HS-27A (cell line): Measurements from ENCODE around the gene TADA2B.

Source experiments
- DNase-seq: peaks from one replicate; pipeline ENCODE4 v3.0.0-alpha.2; 2012; ENCODE audit warnings: low read depth, missing footprints

TADA2B gene

DNA sequence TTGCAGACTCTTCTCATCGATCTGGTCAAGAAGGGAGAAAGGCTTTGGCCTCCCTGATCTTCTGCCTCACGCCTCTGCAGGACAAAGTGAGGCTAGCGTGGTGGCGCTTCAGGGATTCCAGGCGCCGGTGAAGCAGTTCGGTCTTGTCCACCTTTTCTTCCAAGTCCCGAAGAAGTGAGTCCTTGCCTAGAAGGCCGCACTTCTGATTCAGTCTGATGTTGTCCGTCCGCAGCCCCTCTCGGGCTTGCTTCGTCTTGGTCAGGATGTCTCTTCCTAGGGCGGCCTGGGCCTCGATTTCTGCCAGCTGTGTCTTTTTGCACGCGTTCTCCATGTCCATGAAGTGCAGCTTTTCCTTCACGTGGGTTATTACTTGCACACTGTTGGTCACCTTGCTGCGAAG is 1.9 kb upstream of the TADA2B start:
- DNase-seq: no peak

DNA sequence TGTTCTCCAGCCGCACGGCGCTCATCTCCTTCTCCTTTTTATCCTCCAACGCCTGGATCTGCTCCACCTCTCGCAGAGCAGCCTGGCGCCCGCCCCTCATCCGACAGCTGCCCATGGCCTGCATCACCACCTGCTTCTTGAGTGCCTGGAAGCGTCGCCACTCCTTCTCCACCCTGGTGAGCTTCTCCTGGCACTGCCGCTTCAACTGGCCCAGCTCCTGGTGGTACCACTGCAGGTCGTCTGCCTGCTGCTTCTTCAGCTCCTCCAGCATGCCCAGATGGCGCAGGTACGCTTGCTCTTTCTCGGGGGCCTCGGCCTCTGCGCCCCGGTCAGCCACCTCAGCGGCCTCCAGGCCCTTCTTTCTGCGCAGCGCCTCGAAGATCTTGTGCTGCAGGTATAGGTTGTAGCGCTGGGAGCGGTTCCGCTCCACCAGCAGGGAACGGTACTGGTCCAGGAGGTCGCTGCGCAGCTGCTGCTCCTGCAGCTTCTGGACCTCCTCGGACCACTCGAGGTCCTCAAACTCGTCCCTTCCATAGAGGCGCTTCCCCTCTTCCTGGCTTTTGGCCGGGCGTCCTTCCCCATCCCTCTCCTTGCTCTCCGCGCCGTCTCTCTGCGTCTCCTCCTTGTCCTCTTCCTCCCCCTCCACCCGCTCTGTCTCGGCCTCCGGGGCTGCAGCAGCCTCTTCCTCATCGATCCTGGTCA is 1.2 kb upstream of the TADA2B start:
- DNase-seq: no peak

DNA sequence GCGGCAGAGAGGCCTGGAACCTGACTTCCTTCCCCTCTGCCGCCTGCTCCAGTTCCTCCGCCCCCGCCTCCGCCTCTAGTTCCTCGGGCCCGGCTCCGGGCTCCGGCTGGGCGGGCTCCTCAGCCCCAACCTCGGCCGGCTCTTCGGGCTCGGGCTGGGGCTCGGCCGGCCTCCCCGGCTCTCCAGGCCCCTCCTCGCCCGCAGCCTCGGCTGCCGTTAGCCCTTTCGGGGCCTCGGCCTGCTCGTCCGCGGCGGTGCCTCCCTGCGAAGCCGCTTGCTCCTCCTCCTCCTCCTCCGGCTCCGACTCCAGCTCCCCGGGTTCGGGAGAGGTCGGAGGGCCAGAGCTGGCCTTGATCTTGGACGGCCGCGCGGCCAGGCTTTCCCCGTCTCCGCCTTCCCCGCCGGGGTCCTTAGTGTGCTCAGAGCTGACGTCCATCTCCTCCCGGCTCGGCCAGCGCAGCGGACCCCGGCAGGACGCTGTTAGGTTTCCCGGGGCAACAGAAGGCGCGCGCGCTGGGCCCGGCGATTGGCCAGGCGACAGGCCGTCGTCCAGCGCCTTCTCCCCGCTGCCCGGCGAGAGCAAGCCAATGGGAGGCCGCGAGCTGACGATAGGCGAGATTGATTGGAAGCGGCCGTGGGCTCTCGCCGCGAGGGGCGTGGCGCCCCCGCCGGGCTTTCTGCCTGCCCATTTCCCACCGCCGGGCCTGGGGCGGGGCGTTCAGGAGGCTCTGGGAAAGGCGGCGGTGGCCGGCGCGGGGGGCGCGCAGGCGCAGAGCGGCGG is 479 bp upstream of the TADA2B start:
- peak; percentile 74 for DNase-seq

DNA sequence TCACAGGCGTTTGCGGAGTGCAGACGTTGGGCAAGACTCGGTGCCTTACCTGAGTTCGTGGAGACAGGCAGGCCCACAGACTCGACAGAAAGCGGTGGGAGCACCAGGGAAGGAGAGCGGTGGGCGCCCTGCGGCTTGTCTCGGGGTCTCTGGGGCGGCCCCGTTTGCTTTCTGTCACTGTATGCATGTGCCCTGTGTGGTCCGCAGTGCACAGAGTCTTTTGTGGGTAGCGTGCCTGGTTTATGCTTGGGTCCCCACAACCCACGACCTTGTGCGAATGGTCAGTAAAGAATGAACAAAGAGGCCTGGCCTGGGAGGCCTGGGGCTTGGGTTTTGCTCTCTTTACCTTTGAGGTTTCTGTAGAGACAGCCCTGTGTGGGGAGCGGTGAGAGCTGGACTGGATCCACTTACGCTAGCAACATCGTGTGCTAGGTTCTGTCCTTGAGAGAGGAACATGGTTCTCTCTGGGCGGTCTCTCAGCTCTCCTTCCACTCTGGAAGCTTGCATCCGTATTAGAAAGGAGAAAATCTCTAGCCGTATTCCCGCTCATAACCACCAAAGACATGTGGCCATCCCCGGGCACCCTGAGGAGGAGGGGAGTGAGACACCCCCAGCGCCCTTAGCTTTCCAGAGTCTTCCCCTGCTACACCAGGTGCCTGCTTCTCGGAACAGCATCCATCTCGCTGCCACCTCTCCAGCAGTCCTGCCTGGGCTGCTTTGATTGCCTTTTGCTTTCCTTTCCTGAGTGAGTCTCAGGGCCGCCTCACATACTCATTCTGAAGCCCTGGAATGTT is 1.2 kb downstream of the TADA2B start:
- no peak for DNase-seq

DNA sequence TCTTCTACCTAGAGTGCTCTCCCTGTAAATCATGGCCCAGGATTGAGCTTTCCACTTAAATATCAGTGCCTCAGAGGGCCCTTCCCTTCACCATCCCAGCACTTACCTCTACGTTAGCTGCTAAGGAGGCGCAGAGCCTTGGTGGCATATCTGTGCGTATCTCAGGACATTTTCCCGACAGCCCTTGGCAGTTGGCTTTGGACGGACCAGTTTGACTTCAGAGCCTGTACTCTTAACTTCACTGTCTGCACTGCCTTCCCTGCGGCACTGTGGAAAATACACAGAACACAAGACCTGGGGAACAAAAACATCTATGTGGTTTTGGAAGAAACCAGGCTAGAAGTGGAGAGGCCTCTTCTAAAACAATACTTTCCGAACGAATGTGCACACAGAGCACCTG is 2.4 kb downstream of the TADA2B start:
- DNase-seq: no peak

DNA sequence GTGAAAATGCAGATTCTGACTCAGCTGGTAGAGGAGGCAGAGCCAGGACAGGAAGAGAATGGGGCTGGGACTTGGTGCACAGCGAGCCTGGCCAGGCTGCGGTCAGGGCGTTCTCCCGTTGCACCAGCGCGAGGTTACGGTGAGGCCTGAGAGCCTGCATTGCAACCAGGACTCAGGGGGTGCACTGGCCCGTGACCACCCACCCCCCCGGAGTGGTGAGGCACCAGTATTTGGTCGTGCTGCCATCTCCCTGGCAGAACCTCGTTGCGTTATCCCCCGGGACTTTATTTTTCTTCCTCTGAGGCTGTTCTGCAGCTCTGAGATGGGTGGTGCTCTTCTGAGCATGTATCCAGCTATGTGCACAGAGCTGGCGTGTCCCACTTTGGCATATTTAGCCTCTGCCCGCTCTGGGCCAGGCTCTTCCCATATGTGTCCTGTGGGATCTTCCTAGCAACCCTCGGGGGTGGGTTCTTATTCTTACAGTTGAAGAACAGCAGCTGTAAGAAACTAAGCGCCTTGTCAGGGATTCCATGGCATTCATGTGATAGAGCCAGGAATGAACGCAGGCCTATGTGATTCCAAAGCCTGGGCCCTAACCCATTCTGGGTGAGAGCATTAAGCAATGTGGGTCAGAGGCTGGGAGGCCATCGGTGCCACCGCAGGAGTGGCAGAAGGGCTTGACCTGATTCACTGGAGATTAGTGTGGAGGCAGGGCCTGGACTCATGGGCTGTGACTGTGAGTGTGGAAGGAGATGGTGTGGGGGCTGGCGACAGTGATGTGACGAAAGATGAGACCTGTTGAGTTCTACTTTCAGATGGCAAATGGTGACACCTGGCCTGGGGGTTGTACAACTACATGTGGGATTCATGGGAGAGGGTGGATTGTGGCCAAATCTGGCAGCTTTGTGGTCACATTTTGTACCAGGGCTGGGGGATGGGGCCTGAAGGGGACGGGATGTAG is 3.1 kb downstream of the TADA2B start:
- DNase-seq: no peak

DNA sequence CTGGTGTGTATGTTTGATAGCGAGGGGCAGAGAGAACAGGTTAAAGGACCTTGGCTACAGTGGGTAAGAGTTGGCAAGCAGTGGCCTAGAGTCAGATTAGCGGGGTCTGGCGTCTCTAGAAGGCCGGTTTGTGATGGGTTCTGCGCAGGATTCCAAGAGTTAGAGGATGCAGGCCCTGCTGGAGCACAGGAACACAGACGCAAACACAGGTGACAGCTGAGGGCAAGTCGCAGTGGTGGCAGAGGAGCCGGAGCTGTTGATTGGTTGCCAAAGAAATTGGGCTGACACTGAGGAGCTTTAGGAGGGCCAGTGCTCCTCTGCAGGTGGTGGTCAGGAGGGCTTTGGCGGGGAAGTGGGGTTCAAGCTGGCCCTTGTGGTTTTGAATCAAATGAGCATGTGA is 3.8 kb downstream of the TADA2B start:
- no peak for DNase-seq

DNA sequence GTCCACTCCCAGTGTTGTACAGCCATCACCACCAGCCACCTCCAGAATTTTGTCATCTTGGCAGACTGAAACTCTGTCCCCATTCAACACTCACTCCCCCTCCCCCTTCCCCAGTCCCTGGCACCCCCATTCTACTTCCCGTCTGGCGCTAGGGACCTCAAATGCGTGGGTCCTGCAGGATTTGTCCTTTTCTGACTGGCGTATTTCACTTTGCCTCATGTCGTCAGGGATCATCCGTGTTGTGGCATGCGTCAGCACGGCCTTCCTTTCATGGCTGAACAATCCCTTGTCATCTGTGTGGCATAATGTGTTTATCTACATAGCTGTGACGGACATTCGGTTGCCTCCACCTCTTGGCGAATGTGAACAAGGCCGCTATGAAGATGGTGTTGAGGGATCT is 5.5 kb downstream of the TADA2B start:
- no peak for DNase-seq

DNA sequence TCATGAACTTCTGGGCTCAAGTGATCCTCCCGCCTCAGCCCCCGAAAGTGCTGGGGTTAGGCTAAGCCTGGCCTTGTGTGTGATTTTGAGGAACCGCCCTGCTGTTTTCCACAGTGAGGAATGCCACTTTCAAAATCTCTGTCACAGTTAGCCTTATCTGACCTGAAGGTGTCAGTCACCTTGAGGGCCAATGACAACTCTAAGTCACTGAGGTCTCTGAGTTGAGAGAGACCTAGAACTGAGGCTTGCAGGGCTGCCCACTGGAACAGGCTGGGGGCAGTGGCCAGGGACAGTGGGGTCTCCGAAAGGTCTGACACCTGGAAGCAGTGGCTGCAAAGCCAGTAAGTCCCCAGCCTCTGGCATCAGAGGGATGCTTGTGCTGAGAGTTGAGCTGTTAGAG is 6.1 kb downstream of the TADA2B start:
- DNase-seq: no peak

DNA sequence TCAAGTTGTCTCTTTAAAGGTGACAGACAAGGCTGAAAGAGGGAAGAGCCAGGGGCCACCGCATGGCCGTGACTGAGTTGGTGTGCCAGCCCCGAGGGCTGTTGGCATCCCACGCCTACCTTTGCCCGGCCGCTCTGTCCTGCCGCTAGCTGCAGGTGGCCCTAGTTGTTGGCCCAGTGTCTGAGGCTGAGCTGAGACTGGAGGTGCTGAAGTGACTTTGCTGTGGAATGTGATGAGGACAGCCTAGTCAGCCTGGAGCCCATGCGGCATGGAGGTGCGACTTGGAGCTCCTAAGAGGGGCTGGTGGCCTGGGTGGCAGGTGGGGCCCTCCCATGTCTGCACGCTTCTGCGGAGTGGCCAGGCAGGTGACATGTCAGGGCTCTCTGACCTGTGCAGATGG is 6.6 kb downstream of the TADA2B start:
- DNase-seq: no peak

DNA sequence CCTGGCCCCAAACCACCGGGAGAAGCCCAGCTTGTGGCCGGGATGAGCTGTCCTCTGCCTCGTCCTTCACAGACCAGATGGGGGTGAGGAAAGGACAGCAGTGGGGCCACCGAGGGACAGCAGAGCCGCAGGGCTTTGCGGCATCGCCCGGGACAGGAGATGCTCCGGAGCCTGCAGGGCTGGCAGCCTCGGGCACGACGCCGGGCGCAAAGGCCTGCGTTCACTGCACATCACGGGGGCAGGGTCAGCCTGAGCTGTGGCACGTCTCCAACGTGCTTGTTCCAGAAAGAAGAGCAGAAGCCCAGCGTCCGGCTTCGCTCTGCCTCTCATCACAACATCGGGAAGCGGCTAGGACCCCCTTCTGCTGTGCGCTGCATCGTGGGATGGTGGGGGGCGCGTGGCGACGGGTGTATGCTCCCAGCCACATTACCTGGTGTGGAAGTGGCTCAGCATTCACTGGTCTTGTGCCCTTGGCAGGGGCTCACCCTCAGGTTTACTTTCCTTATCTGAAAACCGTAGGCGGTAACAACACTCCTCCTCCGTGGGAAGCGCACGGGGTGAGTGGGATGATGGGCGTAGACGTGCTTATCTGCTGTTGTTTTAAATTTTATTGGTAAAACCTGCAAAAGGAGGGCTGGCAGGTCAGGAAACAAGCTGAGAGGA is 7.4 kb downstream of the TADA2B start:
- DNase-seq: no peak

DNA sequence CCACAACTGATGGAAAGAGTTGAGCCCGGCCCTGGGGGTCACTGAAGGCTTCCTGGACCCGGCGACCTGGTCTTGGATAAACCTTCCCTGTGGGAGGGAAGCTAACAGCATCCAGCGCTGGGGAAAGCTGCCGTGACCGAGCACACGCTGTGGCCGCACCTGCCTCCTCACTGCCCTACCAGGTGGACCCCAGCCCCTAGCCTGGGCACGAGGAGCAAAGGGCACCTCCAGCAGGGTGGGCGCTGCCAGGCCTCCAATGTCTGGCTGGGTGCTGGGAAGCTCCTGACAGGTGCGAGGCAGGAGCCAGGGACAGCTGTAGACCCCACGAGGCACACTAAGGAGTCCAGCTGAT is 7.9 kb downstream of the TADA2B start:
- DNase-seq: no peak

DNA sequence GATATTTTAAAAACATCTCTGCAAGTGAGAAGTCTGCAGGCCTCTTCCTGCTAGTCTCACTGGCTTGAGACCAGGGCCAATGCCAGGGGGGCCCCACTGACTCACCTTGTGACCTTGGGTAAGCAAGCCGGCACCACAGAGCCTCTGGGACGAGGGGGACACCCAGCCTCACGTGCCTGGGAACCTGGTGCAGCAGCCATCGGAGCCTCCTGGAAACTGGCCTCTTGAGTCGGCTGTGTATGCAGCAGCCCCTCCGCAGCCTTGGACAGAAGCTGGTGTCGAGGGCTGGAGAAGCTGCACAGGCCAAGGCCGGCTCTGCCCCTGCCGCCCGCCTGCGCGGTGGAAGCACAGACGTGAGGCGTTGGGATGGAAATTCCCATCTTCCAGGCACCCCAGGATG is 8.7 kb downstream of the TADA2B start:
- no peak for DNase-seq

DNA sequence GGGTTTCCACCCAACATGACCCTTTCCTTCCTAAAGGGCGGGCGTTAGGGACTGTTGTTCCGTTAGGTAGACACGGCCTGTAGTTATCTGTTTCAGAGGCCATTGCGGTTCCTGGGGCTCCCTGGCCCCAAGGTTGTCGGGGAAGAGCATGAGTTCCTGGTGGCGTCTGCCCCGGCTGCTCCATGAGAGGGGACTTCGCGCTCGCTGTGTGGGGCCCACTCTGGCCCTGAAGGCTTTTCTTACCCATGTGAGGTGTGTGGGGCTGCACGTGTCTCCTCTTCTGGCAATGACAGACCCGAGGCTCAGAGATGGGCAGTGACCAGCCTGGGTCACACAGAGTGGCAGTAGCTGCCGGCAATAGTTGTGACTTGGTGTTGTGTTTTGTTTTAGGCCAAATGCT is 9.1 kb downstream of the TADA2B start:
- no peak for DNase-seq

DNA sequence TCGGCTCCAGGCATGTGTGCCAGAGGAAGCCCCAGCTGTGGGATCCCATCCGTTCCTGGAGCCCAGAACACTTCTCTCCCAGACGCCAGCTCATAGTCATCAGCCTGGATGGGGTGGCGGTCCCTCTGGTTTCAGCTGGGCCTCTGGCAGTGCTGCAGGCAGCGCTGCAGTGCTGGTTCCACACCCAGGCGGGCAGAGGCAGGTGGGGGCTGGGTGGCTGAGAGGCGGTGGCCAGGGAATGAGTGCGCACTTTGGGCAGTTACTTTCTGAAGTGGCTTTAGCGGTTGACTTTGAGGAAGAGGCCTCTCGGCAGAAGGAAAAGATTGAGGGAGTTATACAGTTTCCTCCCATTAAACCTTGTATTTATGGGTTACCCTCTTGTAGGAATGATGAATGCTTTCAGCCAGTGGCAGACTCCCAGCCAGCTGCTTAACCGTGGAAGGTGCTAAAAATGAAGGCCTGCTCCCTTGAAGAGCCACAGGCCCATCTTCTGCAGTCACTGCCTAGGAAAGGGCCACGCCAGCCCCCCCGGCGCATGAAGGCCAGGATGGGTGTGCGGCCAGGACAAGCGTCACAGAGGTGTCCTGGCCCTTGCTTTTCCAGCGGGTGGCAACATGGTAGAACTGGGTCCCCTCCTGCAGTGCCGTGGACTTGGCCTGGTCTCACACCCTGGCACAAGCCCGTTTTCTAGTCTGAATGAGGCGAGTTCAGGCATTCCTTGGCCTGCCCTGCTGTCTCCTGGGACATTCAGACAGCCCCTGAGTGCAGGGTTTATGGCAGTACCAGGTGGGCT is 9.9 kb downstream of the TADA2B start:
- no peak for DNase-seq

DNA sequence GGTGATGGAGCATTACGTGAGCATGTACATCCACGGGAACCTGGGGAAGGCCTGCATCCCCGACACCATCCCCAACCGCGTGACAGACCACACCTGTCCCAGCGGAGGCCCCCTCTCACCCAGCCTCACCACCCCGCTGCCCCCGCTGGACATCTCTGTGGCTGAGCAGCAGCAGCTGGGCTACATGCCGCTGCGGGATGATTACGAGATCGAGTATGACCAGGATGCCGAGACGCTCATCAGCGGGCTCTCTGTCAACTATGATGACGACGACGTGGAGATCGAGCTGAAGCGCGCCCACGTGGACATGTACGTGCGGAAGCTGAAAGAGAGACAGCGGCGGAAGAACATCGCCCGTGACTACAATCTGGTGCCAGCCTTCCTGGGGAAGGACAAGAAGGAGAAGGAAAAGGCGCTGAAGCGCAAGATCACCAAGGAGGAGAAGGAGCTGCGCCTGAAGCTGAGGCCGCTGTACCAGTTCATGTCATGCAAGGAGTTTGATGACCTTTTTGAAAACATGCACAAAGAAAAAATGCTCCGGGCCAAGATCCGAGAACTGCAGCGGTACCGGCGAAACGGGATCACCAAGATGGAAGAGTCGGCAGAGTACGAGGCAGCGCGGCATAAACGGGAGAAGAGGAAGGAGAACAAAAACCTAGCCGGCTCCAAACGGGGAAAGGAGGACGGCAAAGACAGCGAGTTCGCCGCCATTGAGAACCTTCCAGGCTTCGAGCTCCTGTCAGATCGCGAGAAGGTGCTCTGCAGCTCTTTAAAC is 11.1 kb downstream of the TADA2B start:
- DNase-seq: no peak

DNA sequence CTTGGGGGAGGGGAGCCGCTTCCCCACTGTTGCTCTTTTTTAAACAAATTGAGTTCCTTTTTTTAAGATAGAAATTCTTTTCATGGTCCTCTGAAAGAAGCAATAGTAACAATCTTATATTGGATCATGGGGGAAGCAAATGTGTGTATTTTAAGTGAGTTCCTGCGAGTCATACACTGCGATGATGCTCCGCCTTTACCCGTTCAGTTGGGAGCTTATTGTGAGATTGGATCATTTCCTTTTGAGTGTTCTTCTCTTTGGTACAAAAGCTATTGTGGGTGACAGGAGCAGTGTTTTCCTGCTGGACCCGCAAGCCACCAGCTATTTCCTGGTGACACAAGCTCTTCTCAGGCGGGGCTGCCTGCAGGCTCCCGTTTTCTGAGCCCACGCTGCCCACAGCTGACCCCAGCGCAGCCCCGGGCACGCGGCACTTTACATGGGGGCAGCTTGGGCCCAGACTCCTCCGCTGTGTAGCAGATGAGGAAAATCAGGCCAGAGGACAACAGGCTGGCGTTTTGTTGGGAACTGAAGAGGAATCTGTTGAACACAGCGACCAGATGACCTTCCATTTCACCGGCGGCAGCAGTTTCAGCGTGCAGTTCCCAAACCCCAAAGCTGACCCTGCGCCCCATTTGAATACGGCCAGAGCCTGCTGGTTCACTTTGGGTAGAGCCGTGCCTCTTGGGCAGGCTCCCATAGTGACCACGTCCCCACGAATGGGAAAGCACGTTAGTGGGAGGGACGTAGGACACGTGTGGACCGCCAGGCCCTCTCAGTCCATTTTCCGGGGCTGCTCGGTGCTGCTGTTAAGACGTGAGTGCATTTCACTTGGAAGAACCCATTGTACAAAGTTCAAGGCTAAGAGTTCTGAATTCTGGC is 12.2 kb downstream of the TADA2B start:
- no peak for DNase-seq

DNA sequence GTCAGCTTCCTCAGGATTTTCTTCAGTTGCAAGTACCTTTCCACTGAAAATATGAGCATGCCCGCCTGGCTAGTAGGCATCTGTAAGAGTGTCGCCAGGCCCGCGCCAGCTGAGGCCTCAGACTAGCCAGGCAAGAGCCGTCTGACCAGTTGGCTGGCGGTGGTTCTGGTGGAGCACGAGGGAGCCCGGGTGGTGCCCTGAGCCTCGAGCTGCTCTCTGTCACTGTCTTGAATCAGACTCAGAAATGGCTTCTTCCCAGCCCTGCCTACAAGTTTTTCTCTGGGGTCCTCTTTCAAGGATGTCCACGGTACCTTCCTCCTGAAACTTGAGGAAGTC is 12.8 kb downstream of the TADA2B start:
- no peak for DNase-seq

DNA sequence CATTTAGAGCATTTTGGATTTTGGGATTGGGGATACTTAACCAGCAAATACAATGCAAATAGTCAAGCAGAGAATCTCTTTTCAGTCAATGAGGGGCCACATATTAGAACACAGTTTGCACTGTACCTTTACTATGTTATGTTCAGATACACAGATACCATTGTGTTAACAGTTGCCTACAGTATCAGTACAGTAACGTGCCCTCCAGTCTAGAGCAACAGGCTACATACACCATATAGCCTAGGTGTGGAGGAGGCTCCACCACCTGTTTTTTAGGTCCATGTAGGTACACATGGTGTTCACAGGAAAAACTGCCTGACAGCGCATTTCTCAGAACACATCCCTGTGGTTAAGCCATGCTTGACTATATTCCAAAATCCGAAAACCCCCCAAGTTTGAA is 15.6 kb downstream of the TADA2B start:
- no peak for DNase-seq
